Neural cell (in vitro differentiated cells): ENCODE measurements around the gene JPH2. TPM values are rescaled to one million over a fixed set of nuclear protein-coding genes. Genes with fewer than 3 reads are reported as not detected.

ENCODE experiments used
- H2AFZ ChIP-seq: fragments of 200-600, 300-800 bp; sonication (generic), shearing (Covaris generic); 2 replicates; pipeline ENCODE4 v1.6.0; 2014; ENCODE audit warnings: low read depth, mild to moderate bottlenecking, antibody characterized with exemption, low read length, moderate library complexity
- H3F3A ChIP-seq: fragments of 200-600 bp; shearing (Covaris generic); 2 replicates; pipeline ENCODE4 v1.6.1; 2016; ENCODE audit warnings: mild to moderate bottlenecking, moderate library complexity, mixed read lengths, antibody characterized with exemption, low read length; ENCODE audit not compliant: insufficient read depth, poor library complexity, severe bottlenecking
- H3K27ac ChIP-seq: fragments of 200-600, 300-800 bp; sonication (generic), shearing (Covaris generic); 2 replicates; pipeline ENCODE4 v1.5.1; 2014; ENCODE audit warnings: mild to moderate bottlenecking, low read length, moderate library complexity
- H3K27me3 ChIP-seq: fragments of 300-800, 200-600 bp; sonication (generic), shearing (Covaris generic); 2 replicates; pipeline ENCODE4 v1.6.0; 2014; ENCODE audit warnings: mild to moderate bottlenecking, low read depth, low read length, moderate library complexity; ENCODE audit not compliant: insufficient read depth
- H3K36me3 ChIP-seq: fragments of 300-800, 200-600 bp; sonication (generic), shearing (Covaris generic); 2 replicates; pipeline ENCODE4 v1.5.1; 2014; ENCODE audit warnings: mild to moderate bottlenecking, antibody characterized with exemption, low read length, moderate library complexity; ENCODE audit not compliant: insufficient read depth
- H3K4me2 ChIP-seq: fragments of 300-800, 200-600 bp; sonication (generic), shearing (Covaris generic); 2 replicates; pipeline ENCODE4 v1.6.0; 2014; ENCODE audit warnings: mild to moderate bottlenecking, low read length
- H3K4me3 ChIP-seq: fragments of 300-800, 200-600 bp; sonication (generic), shearing (Covaris generic); 2 replicates; pipeline ENCODE4 v1.5.1; 2014; ENCODE audit warnings: mild to moderate bottlenecking, low read length, moderate library complexity
- H3K79me2 ChIP-seq: fragments of 200-600 bp; shearing (Covaris generic); replicated peaks from 2 replicates; pipeline ENCODE4 v1.6.0; 2014; ENCODE audit warnings: mild to moderate bottlenecking, low read length, moderate library complexity; ENCODE audit not compliant: insufficient read depth
- H3K9ac ChIP-seq: fragments of 300-800, 200-600 bp; sonication (generic), shearing (Covaris generic); 2 replicates; pipeline ENCODE4 v1.6.1; 2016; ENCODE audit warnings: mild to moderate bottlenecking, low read length, mixed read lengths
- H3K9me2 ChIP-seq: fragments of 200-600 bp; shearing (Covaris generic); 2 replicates; pipeline ENCODE4 v1.6.1; 2016; ENCODE audit warnings: mild to moderate bottlenecking, low read length, mixed read lengths; ENCODE audit not compliant: insufficient read depth
- H3K9me3 ChIP-seq: fragments of 200-600, 300-800 bp; sonication (generic), shearing (Covaris generic); 2 replicates; pipeline ENCODE4 v1.6.1; 2016; ENCODE audit warnings: mild to moderate bottlenecking, mixed run types, low read length, moderate library complexity, mixed read lengths
- H4K20me1 ChIP-seq: fragments of 200-600 bp; shearing (Covaris generic); 2 replicates; pipeline ENCODE4 v1.6.1; 2016; ENCODE audit warnings: mild to moderate bottlenecking, mixed run types; ENCODE audit not compliant: insufficient read depth
- CTCF ChIP-seq: fragments of 450-650 bp; IDR thresholded peaks from 2 replicates; pipeline ENCODE4 v1.5.1; 2014; ENCODE audit warnings: antibody characterized with exemption, mild to moderate bottlenecking, moderate library complexity; ENCODE audit not compliant: poor library complexity, severe bottlenecking
- EP300 ChIP-seq: fragments of 450-650 bp; conservative IDR thresholded peaks from 2 replicates; pipeline ENCODE4 v1.6.1; 2014; ENCODE audit warnings: antibody characterized with exemption, mild to moderate bottlenecking, moderate library complexity; ENCODE audit not compliant: poor library complexity, severe bottlenecking
- EZH2 ChIP-seq: fragments of 200-600, 300-800 bp; shearing (Covaris generic), sonication (generic); IDR thresholded peaks from 2 replicates; pipeline ENCODE4 v1.6.1; 2014; ENCODE audit warnings: antibody characterized with exemption, low read length, borderline replicate concordance, mild to moderate bottlenecking; ENCODE audit not compliant: insufficient read depth, poor library complexity, severe bottlenecking
- MXI1 ChIP-seq: fragments of 450-650 bp; conservative IDR thresholded peaks from 2 replicates; pipeline ENCODE4 v1.6.1; 2014; ENCODE audit warnings: antibody characterized with exemption, mild to moderate bottlenecking; ENCODE audit not compliant: poor library complexity, severe bottlenecking
- POLR2AphosphoS5 ChIP-seq: IDR thresholded peaks from 2 replicates; pipeline ENCODE4 v1.6.1; 2012
- RAD21 ChIP-seq: fragments of 450-650 bp; conservative IDR thresholded peaks from 2 replicates; pipeline ENCODE4 v1.6.1; 2014; ENCODE audit warnings: antibody characterized with exemption, mild to moderate bottlenecking, moderate library complexity
- SMC3 ChIP-seq: fragments of 450-650 bp; conservative IDR thresholded peaks from 2 replicates; pipeline ENCODE4 v1.6.1; 2014; ENCODE audit warnings: antibody characterized with exemption, mild to moderate bottlenecking, moderate library complexity; ENCODE audit not compliant: poor library complexity
- TAF1 ChIP-seq: IDR thresholded peaks from 2 replicates; pipeline ENCODE4 v1.6.1; 2012; ENCODE audit warnings: low read depth
- polyA plus RNA-seq: library from polyadenylated mRNA; depleted of rRNA; stranded (reverse); fragments of >200 nt; gene quantifications from 2 replicates; pipeline ENCODE4 v1.2.3, GENCODE V29; 2014
- TF ChIP-seq, protein P1 (sequence below): IDR thresholded peaks from 2 replicates; pipeline ENCODE4 v1.6.1; 2012; ENCODE audit warnings: borderline replicate concordance

JPH2 gene
- polyA plus RNA-seq, 1 donor from 2014 or later = not detected

GRCh38 chr20:44084891-44085290 lies 102.1 kb downstream of the JPH2 start:
- Histone ChIP-seq H2AFZ (no peak overlapping the region), H3K4me3 (no peak overlapping the region), H3K4me2 (no peak overlapping the region), H3K9ac (no peak overlapping the region), H3K79me2 (no peaks in the 10 kb centered on the region), H3K9me3 (no peaks in the 10 kb centered on the region), H3K27me3 (no peaks in the 10 kb centered on the region), H3F3A (no peaks in the 10 kb centered on the region), H3K36me3 (no peaks in the 10 kb centered on the region), H3K27ac (no peak overlapping the region), H4K20me1 (no peaks in the 10 kb centered on the region), H3K9me2 (no peaks in the 10 kb centered on the region)
- TF ChIP-seq TAF1 (no peak), EP300 (no peak), RAD21 (no peak), EZH2 (no peak), SMC3 (no peak), POLR2AphosphoS5 (no peak), CTCF (no peak), MXI1 (no peak)
- TF ChIP-seq, protein P1, sequence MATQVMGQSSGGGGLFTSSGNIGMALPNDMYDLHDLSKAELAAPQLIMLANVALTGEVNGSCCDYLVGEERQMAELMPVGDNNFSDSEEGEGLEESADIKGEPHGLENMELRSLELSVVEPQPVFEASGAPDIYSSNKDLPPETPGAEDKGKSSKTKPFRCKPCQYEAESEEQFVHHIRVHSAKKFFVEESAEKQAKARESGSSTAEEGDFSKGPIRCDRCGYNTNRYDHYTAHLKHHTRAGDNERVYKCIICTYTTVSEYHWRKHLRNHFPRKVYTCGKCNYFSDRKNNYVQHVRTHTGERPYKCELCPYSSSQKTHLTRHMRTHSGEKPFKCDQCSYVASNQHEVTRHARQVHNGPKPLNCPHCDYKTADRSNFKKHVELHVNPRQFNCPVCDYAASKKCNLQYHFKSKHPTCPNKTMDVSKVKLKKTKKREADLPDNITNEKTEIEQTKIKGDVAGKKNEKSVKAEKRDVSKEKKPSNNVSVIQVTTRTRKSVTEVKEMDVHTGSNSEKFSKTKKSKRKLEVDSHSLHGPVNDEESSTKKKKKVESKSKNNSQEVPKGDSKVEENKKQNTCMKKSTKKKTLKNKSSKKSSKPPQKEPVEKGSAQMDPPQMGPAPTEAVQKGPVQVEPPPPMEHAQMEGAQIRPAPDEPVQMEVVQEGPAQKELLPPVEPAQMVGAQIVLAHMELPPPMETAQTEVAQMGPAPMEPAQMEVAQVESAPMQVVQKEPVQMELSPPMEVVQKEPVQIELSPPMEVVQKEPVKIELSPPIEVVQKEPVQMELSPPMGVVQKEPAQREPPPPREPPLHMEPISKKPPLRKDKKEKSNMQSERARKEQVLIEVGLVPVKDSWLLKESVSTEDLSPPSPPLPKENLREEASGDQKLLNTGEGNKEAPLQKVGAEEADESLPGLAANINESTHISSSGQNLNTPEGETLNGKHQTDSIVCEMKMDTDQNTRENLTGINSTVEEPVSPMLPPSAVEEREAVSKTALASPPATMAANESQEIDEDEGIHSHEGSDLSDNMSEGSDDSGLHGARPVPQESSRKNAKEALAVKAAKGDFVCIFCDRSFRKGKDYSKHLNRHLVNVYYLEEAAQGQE = no peak

DNA sequence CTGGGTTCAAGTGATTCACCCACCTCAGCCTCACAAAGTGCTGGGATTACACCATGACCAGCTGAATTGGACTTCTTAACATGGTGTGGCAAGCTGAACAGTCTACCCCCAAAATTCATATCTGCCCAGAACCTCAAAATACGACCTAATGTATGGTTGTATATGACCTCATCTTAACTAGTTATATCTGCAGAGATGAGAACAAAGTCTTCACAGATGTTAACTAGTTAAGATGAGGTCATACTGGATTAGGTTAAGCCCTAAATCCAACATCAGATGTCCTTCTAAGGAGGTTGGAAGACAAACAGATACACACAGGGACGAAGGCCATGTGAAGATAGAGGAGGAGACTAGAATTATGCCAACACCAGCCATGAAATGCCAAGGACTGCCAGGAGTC lies 102.5 kb downstream of the JPH2 start:
- Histone ChIP-seq H3K4me2 (no peak overlapping the region), H3F3A (no peaks in the 10 kb centered on the region), H3K27ac (no peak overlapping the region), H3K79me2 (no peaks in the 10 kb centered on the region), H3K27me3 (no peaks in the 10 kb centered on the region), H3K36me3 (no peaks in the 10 kb centered on the region), H3K9me2 (no peaks in the 10 kb centered on the region), H3K9ac (no peak overlapping the region), H4K20me1 (no peaks in the 10 kb centered on the region), H3K9me3 (no peaks in the 10 kb centered on the region), H2AFZ (no peak overlapping the region), H3K4me3 (no peak overlapping the region)
- TF ChIP-seq CTCF (no peak), MXI1 (no peak), EP300 (no peak), SMC3 (no peak), TAF1 (no peak), RAD21 (no peak), EZH2 (no peak), POLR2AphosphoS5 (no peak)
- TF ChIP-seq, protein P1 = no peak
